Measurements from ENCODE around the gene SLC9A5. TPM values are rescaled to one million over a fixed set of nuclear protein-coding genes. Genes with fewer than 3 reads are reported as not detected.

SLC9A5 gene, protein sequence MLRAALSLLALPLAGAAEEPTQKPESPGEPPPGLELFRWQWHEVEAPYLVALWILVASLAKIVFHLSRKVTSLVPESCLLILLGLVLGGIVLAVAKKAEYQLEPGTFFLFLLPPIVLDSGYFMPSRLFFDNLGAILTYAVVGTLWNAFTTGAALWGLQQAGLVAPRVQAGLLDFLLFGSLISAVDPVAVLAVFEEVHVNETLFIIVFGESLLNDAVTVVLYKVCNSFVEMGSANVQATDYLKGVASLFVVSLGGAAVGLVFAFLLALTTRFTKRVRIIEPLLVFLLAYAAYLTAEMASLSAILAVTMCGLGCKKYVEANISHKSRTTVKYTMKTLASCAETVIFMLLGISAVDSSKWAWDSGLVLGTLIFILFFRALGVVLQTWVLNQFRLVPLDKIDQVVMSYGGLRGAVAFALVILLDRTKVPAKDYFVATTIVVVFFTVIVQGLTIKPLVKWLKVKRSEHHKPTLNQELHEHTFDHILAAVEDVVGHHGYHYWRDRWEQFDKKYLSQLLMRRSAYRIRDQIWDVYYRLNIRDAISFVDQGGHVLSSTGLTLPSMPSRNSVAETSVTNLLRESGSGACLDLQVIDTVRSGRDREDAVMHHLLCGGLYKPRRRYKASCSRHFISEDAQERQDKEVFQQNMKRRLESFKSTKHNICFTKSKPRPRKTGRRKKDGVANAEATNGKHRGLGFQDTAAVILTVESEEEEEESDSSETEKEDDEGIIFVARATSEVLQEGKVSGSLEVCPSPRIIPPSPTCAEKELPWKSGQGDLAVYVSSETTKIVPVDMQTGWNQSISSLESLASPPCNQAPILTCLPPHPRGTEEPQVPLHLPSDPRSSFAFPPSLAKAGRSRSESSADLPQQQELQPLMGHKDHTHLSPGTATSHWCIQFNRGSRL
- 1 to 10 TPM; 5.2 TPM for total RNA-seq

DNA sequence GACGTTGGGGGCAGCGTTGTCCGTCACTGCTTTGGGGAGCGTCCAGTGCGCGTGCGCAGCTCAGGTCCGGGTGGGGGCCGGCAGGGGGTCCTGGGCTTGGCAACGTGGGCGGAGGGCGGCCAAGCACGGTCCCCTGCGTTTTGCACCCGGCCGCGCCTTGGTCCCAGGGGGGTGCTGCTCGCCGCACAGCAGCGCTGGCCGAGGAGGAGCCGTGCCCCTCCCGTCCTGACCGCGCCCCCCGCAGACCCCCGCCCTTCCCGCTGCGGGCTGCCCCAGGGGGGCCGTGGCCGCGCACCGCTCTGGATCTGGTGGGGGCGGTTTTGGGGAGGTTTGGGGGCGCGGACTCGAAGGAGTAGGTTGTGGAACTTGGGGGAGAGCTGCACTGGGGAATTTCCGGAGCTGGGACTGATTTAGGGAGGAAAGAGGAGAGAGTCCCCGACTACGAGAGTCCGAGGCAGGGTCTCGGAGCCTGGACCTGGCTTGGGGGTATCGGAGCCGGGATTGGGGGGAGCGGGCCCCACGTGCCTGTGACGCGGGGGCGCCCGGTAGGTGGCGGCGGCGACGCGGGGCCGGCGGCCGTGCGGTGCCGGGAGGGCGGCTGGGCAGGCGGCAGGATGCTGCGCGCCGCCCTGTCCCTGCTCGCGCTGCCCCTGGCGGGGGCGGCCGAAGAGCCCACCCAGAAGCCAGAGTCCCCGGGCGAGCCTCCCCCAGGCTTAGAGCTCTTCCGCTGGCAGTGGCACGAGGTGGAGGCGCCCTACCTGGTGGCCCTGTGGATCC is at the start of gene SLC9A5:
TSS of gene SLC9A5 (plus strand) at position 579 of the 777 bp plus-strand sequence. CDS start at position 615, 36 bp downstream.
- H3K4me3 Mint-ChIP-seq: peak within 1 kb of the TSS; percentile 89
- H3K9me3 Mint-ChIP-seq: no peaks in the 10 kb centered on the region
- H3K27ac Mint-ChIP-seq: peak within 1 kb of the TSS; percentile 63
- H3K27me3 Mint-ChIP-seq (ENCODE audit: low read depth): peaks cover 8% of the 10 kb centered on the region
- peak; percentile 37 for DNase-seq
- peaks cover 43% of the 10 kb centered on the region for H3K4me1 Mint-ChIP-seq (ENCODE audit: low read depth)
- intact Hi-C loops (cut with micrococcal nuclease): loop anchor here (5.0 to 10.0 kb wide), 3 partner anchors 314 to 836 kb away; partner anchors contain the start of genes CTCF, NFATC3 and THAP11
- CTCF ChIA-PET: interaction anchor here (0.6 to 1.6 kb wide), 6 partner anchors 12 to 218 kb away, joined by 3 to 4 read pairs (median 3); no protein-coding TSS in a partner anchor
- H3K36me3 Mint-ChIP-seq (ENCODE audit: low read depth): no peaks in the 10 kb centered on the region

DNA sequence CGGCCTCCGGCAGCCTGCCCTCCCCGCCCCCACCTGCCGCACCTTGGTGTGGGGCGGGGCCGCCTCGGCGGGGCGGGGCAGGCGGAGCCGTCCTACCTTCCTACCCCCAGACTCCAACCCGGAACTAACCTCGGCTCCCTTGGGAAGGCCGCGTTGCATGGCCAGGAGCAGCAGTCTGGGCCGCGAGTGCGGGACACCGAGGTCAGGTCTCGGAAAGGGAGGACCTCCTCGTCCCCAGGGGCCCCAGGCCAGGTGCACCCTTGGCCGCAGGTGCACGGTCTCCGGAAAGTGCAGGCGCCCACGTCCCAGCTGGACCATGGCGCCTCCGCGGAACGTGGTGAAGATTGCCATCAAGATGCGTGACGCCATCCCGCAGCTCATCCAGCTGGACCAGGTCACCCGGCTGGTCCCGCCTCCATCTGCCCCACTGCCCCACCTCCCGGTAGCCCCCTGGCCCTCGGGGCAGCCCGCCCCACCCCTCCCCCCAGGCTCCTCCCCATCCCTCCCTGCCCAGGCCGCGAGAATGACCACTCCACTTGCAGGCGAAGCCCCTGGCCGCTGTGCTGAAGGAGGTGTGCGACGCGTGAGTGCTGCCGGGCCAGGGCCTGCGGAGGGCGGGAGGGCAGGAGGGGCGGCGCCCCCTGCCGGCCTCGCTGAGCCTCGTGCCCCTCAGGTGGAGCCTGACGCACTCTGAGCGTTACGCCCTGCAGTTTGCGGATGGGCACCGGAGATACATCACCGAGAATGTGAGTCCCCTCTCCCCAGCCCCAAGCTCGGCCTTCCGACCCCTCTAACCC is 49.6 kb upstream of the SLC9A5 start, which contains the start of gene ELMO3:
TSS of gene ELMO3 (plus strand) at position 121 of the 797 bp plus-strand sequence. CDS start at position 317, 196 bp downstream.
- no peak for DNase-seq
- Mint-ChIP-seq H3K27ac (no peak within 1 kb of the TSS), H3K36me3 (ENCODE audit: low read depth) (peaks cover 24% of the 10 kb centered on the region), H3K9me3 (no peaks in the 10 kb centered on the region), H3K27me3 (ENCODE audit: low read depth) (no peaks in the 10 kb centered on the region), H3K4me1 (ENCODE audit: low read depth) (peaks cover 20% of the 10 kb centered on the region), H3K4me3 (no peak within 1 kb of the TSS)
- CTCF ChIA-PET: interaction anchor here (0.6 to 2.9 kb wide), 3 partner anchors 9 to 223 kb away, joined by 3 to 10 read pairs (median 6); no protein-coding TSS in a partner anchor
- intact Hi-C loops (cut with micrococcal nuclease): no loop called here

DNA sequence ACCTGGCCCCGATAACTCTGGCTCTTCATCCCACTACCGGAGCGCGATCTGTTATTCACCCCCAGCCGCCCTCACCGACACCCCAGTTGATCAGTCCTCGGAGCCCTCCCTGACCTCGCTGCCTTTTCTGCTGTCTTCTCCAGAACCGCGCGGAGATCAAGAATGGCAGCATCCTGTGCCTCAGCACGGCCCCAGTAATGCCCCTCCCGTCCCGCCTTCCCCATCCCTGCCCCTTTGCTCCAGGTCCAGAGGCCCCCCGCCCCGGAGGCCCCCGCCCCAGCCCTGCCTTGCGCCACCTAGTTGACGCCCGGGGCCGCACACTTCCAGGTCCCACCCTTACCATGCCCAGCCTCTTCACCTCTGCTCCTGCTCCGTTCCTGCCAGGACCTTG is 49.0 kb upstream of the SLC9A5 start:
- H3K9me3 Mint-ChIP-seq: no peaks in the 10 kb centered on the region
- H3K27me3 Mint-ChIP-seq (ENCODE audit: low read depth): no peaks in the 10 kb centered on the region
- peaks cover 18% of the 10 kb centered on the region for H3K4me1 Mint-ChIP-seq (ENCODE audit: low read depth)
- CTCF ChIA-PET: interaction anchor here (0.6 to 2.9 kb wide), 3 partner anchors 15 to 222 kb away, joined by 3 to 10 read pairs (median 8); no protein-coding TSS in a partner anchor
- intact Hi-C loops (cut with micrococcal nuclease): no loop called here
- H3K27ac Mint-ChIP-seq: no peak overlapping the region
- peaks cover 26% of the 10 kb centered on the region for H3K36me3 Mint-ChIP-seq (ENCODE audit: low read depth)
- no peak for DNase-seq
- no peak overlapping the region for H3K4me3 Mint-ChIP-seq

DNA sequence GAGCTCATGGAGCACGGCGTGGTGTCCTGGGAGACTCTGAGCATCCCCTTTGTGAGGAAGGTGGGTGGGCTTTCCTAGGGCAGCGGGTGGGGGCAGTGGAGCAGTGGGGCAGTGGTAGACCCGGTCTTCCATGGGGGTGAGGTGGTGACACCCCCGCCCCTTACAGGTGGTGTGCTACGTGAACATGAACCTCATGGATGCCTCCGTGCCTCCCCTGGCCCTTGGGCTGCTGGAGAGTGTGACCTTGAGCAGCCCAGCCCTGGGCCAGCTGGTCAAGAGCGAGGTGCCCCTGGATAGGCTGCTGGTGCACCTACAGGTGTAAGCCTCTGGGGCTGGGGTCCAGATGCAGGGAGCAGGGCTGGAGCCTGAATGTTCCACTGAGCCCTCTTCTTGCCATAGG is 48.3 kb upstream of the SLC9A5 start:
- Mint-ChIP-seq H3K27ac (no peak overlapping the region), H3K9me3 (no peaks in the 10 kb centered on the region), H3K4me1 (ENCODE audit: low read depth) (peaks cover 13% of the 10 kb centered on the region), H3K36me3 (ENCODE audit: low read depth) (peaks cover 24% of the 10 kb centered on the region), H3K27me3 (ENCODE audit: low read depth) (no peaks in the 10 kb centered on the region), H3K4me3 (no peak overlapping the region)
- intact Hi-C loops (cut with micrococcal nuclease): no loop called here
- CTCF ChIA-PET: interaction anchor here (0.6 kb wide), 2 partner anchors 121 to 148 kb away, joined by 5 to 8 read pairs; no protein-coding TSS in a partner anchor
- no peak for DNase-seq

DNA sequence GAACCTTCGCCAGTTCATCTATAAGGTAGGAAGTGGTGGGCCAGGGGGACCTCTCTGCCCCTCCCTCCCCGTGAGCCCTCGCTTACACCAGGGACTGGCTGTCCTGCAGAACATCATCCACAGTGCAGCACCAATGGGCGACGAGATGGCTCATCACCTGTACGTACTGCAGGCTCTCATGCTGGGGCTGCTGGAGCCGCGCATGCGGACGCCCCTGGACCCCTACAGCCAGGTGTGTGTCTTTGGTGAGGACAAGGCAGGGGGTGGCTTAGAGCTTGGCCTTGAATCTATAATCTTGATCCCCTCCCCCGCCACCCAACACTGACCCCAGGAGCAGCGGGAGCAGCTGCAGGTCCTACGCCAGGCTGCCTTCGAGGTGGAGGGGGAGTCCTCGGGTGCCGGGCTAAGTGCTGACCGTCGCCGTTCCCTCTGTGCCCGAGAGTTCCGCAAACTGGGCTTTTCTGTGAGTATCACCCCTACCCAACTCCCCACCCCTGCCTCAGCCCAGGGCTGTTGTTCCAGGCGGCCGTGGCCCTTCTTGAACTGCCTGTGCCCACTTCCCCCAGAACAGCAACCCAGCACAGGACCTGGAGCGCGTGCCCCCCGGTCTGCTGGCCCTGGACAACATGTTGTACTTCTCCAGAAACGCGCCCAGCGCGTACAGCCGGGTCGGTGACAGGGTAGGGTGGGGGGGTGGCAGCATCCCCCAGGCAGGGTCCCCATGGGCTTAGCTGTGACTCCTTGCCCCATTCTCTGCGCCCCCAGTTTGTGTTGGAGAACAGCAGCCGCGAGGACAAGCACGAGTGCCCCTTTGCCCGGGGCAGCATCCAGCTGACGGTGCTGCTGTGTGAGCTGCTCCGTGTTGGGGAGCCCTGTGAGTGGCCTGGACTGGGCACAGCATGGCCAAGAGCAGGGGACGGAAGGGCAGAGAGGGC is 47.1 kb upstream of the SLC9A5 start:
- no peaks in the 10 kb centered on the region for H3K9me3 Mint-ChIP-seq

DNA sequence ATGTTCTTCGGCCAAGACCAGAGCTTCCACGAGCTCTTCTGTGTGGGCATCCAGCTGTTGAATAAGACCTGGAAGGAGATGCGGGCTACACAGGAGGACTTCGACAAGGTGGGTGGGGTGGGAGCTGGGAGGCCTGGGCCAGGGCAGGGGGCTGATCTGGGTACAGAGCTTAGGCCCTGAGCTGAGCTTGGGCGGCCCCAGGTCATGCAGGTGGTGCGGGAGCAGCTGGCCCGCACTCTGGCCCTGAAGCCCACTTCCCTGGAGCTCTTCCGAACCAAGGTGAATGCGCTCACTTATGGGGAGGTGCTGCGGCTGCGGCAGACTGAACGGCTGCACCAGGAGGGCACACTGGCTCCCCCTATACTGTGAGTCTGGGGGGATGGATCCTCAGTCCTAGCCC is 46.4 kb upstream of the SLC9A5 start:
- no peaks in the 10 kb centered on the region for H3K27me3 Mint-ChIP-seq (ENCODE audit: low read depth)
- H3K36me3 Mint-ChIP-seq (ENCODE audit: low read depth): peaks cover 11% of the 10 kb centered on the region
- no peaks in the 10 kb centered on the region for H3K9me3 Mint-ChIP-seq
- intact Hi-C loops (cut with micrococcal nuclease): no loop called here
- no peak overlapping the region for H3K27ac Mint-ChIP-seq
- H3K4me3 Mint-ChIP-seq: no peak overlapping the region
- no peaks in the 10 kb centered on the region for H3K4me1 Mint-ChIP-seq (ENCODE audit: low read depth)
- CTCF ChIA-PET: interaction anchor here (0.6 to 1.6 kb wide), 2 partner anchors 9 to 195 kb away, joined by 4 to 6 read pairs; no protein-coding TSS in a partner anchor
- DNase-seq: no peak

More for the DNA sequence above, 47.1 kb upstream of the SLC9A5 start:
- H3K36me3 Mint-ChIP-seq (ENCODE audit: low read depth): peaks cover 15% of the 10 kb centered on the region
- no peak for DNase-seq
- intact Hi-C loops (cut with micrococcal nuclease): no loop called here
- CTCF ChIA-PET: interaction anchor here (0.7 to 1.6 kb wide), 2 partner anchors 10 to 25 kb away, joined by 4 to 5 read pairs; partner anchors contain the start of gene TMEM208
- H3K27me3 Mint-ChIP-seq (ENCODE audit: low read depth): no peaks in the 10 kb centered on the region
- H3K4me3 Mint-ChIP-seq: no peak overlapping the region
- H3K27ac Mint-ChIP-seq: no peak overlapping the region
- H3K4me1 Mint-ChIP-seq (ENCODE audit: low read depth): peaks cover 2% of the 10 kb centered on the region

DNA sequence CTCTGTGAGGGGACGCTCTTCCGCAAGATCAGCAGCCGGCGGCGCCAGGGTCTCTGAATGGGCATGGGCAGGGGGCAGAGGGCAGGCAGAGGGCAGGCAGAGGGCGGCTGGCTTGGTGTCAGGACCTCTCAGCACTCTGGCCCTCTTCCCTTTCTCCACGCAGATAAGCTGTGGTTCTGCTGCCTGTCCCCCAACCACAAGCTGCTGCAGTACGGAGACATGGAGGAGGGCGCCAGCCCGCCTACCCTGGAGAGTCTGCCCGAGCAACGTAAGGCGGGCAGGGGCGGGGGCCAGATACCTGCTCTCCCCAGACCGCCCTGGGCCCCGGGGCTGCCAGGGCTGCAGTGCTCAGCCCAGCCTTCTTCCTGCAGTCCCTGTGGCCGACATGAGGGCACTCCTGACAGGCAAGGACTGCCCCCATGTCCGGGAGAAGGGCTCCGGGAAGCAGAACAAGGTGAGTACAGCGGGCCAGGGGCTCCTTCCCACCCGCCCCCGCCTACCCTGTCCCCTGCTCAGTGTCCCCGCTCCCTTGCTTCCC is 45.8 kb upstream of the SLC9A5 start:
- Mint-ChIP-seq H3K27me3 (ENCODE audit: low read depth) (no peaks in the 10 kb centered on the region), H3K36me3 (ENCODE audit: low read depth) (peaks cover 11% of the 10 kb centered on the region), H3K4me3 (no peak overlapping the region), H3K4me1 (ENCODE audit: low read depth) (no peaks in the 10 kb centered on the region), H3K9me3 (no peaks in the 10 kb centered on the region), H3K27ac (no peak overlapping the region)
- intact Hi-C loops (cut with micrococcal nuclease): no loop called here
- CTCF ChIA-PET: interaction anchor here (0.6 to 1.6 kb wide), 2 partner anchors 8 to 196 kb away, joined by 4 to 6 read pairs; no protein-coding TSS in a partner anchor
- DNase-seq: no peak

DNA sequence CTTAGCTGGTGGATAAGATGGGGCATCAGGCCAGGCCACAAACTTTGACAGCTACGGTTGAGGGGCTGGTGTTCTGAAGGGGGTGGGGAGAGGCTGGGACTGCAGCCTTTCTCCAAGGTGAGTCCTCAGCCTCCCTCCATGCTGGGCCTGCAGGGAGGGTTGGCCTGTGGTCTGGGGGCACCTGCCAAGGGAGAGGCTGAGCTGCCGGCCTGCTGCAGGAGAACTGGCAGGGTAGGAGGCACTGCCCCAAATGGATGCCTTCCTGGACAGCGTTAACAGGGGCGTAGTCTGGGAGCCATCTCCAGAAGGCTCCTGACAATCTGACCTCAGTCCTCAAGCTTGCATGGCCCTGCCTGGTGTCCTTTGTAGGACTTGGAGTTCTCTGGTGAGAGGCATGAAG is 44.7 kb upstream of the SLC9A5 start:
- Mint-ChIP-seq H3K36me3 (ENCODE audit: low read depth) (peaks cover 8% of the 10 kb centered on the region), H3K27me3 (ENCODE audit: low read depth) (no peaks in the 10 kb centered on the region), H3K4me3 (no peak overlapping the region), H3K27ac (no peak overlapping the region), H3K4me1 (ENCODE audit: low read depth) (no peaks in the 10 kb centered on the region), H3K9me3 (no peaks in the 10 kb centered on the region)
- CTCF ChIA-PET: interaction anchor here (0.5 to 1.2 kb wide), 2 partner anchors 56 to 193 kb away, joined by 3 to 4 read pairs; no protein-coding TSS in a partner anchor
- DNase-seq: no peak
- intact Hi-C loops (cut with micrococcal nuclease): no loop called here

DNA sequence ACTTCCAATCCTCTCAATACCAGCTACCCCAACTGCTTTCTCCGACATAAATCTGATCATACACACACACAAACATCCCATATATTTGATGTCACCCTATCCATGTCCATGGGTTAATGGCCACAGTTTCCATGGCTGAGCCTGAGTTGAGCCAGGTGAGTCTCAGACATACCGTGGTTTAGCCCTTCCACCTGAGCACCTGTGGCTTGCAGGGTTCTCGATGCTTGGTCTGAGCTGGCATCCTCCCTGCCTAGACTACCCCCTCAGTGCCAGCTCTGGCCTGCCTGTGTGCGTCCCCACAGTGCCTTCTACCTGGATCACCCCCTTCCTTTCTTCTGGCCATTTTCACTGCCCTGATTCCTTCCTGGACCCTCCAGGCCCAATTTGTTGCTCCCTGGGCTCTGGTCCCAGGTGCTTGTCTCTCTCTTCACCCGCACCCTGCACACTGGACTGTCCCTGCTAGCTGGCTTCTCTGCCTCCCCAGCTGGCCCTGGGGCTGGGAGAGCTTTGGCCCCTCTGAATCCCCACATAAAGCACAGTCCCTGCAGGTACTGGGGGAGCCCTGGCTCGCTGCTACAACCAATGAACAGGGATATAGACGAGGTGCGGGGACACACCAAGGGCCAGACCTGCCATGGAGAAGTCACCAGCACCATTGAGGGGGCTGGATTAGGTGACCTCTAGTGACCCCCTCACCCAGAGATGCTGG is 42.5 kb upstream of the SLC9A5 start:
- H3K36me3 Mint-ChIP-seq (ENCODE audit: low read depth): peaks cover 3% of the 10 kb centered on the region
- intact Hi-C loops (cut with micrococcal nuclease): no loop called here
- no peaks in the 10 kb centered on the region for H3K4me1 Mint-ChIP-seq (ENCODE audit: low read depth)
- peak overlapping the region; percentile 43 for H3K27ac Mint-ChIP-seq
- no peak for DNase-seq
- no peak overlapping the region for H3K4me3 Mint-ChIP-seq
- no peaks in the 10 kb centered on the region for H3K9me3 Mint-ChIP-seq
- H3K27me3 Mint-ChIP-seq (ENCODE audit: low read depth): no peaks in the 10 kb centered on the region
- CTCF ChIA-PET: no interaction called here

All from activated naive CD4-positive, alpha-beta T cell treated with anti-CD3 and anti-CD28 coated beads for 36 hours (primary cell).